Activated T-cell treated with anti-CD3 and anti-CD28 coated beads for 1 hour (primary cell): ENCODE data around the gene ARX.

Experiments used
- DNase-seq: peaks from one replicate; pipeline ENCODE4 v3.0.0-alpha.2; 2020; ENCODE audit warnings: low read depth

Gene ARX

DNA sequence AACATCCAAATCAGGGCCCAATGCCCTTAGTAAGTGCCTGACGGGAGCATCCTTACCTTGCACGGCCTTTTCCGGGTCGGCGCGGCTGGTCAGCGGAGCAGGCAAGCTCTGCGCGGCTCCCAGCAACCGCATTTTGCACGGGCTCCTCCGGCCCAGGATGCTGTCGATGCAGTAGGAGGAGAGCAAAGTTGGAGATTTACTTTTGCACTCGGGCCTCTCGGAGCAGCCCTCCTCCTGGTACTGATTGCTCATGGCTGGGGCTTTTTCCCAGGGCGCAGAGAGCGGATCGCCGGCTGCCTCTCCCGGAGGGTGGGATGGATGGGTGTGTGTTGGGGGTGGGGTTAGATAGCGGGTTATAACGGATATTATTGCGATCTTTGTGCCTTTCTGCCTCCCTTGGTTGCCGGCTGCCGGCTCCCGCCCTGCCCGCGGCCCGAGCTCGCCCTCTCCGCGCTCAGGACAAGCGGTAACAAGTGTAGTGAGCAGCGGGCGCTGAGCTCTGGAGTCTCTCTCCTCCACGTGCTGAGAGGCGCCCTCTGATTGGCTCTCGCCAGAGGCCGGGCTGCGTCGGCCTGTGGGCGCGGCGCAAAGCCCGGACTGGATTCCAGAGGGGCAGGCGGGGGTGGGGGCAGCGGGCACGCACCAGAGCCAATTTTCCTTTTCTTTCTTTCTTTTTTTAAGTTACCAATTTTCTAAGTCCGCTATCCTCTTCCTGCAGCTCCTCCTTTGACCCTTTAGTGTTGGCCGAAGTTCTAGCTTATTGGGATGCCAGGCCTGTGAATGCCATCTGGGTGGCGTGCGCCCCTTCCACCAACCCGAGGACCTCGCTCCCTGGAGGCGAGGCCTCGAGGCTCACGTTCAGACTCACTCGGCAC is at the start of gene ARX:
Gene ARX (minus strand): TSS at position 480 of the 875 bp plus-strand sequence. CDS start 228 bp downstream, at position 252.
- no peak for DNase-seq

DNA sequence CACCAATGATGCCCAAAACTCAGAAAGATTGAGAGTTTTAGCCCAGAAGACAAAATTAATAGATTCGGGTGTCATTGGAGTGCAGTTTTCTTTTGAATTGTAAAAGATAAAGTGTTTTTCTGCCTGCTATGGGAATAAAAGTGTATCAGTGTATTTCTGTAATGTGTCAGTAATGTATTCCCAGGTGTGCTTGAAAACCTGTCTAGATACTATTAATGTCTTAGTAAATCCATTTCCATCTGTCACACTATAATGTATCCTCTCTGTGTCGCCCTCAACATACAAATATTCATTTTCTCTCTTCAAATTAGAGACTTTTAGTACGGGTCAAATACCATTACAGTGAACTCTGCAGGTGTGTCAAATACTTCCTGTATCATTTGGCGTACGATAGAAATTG is 43.5 kb upstream of the ARX start:
- DNase-seq, result no peak

DNA sequence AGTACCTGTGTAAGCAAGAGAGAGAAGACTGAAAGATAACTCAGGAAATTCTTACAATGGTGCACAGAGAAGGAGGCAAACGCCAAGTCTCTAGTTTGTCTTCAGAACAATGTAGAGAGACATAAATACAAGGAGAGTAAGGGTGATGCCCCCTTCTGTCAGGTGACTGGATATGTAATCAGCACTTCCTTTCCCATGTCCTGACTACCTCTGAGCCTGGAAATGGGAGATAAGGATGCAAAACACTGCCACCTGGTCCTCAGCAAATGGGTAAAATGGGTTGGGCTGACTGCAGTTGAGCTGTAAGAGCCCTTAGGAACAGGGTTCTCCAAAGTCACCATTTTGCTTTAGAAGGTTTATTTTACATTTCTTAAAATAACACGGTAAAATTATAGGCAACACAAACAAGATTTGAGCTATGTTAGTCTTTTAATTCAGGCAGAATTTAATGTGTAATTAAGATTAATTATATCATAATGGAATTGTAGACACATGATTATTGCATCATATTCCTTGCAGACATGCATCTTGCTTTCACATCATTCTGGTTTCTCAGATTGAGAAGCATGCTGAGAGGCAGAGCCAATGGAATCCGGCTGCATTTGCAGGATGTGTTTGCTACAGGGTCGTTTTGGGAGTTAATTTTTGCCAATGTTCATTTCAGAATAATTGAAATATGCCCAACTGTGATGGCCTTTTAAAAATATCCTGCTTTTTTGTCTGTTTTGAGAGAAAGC is 37.2 kb upstream of the ARX start:
- no peak for DNase-seq

DNA sequence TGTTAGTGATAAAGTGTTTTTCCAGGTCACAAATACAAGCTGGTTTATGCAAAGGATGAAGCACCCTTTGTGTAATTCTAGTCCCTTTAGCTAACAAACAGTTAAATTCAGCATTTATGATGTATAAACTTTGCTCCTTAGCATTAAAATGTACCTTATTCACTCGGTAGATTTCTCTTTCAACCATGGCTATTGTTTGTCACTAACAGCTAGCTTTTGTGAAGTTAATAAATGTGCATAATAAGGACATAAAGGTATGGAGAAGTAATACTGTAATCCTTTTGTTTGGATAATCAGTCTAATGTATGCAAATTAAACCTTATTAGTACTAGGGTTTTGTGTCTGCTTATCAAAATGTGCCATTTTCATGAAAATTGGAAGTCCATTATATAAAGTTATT is 34.2 kb upstream of the ARX start:
- no peak for DNase-seq

DNA sequence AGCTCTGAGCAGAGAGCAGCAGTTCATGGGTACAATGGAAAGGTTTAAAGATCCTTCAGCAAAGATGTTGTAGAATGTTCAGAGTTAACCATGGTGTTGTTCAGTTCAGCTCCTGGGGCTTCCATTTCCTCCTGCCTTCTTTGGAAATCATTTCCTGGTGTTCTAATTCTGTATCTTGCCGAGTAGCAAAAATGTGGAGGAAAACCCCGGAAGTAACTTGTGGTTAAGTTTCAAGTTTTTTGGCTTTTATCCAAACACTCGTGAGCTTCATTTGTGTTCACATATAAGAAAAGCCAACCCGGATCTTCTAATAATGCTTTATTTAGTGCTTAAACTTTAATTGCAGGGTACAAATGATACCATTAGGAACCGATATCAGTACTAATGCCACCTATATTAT is 33.6 kb upstream of the ARX start:
- DNase-seq, result no peak

DNA sequence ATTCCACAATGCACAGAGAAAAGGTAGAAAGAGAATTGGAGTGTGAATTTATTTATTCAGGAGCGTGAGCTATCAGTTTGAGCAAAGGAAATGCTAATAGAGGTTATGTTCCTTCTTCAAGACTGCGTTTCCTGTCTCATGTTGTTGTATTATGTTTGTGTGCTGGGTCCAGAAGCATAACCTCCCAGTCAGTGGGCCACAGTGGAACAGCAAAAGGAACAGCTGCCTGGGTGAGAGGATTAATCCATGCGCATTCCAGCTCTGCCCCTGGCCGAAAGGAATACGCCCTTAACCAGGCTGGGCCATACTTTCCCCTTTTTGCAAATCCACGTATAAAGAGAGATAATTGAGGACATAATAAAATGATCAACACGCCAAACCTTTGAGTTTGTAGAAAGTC is 32.4 kb upstream of the ARX start:
- no peak for DNase-seq

DNA sequence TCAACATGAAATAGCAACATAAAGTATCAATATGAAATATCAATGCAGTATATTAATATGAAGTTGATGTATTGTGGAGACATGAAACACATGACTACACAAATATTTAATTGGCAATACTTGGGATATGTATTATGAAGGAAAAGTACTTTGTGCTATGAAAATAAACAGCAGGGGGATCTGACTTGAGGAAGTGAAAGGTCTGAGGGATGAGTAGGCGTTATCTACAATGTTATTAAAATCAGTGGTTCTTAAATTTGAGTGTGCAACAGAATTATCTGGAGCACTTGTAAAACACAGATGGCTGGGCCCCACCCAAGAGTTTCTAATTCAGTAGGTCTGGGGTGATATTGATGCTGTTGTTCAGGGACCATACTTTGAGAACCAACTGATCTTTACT is 27.4 kb upstream of the ARX start:
- no peak for DNase-seq

DNA sequence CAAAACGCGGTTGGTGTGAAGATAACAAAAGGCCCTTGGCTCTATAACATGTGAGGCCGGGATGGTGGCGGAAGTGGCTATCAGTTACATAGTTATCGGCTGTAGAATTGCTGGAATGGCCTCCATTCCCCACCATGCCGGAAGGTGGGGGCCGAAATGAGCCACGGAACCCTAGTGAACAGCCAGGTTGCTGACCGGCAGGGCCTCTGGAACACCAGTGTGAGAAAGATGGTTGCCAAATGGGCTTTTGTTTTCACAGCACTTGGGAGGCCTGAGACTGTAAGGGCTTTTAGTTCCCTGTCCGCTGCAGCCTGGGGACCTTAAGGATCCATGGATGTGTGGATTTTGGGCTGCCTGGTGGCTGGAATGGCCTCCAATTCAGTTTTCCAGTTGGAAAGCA is 23.3 kb upstream of the ARX start:
- no peak for DNase-seq

DNA sequence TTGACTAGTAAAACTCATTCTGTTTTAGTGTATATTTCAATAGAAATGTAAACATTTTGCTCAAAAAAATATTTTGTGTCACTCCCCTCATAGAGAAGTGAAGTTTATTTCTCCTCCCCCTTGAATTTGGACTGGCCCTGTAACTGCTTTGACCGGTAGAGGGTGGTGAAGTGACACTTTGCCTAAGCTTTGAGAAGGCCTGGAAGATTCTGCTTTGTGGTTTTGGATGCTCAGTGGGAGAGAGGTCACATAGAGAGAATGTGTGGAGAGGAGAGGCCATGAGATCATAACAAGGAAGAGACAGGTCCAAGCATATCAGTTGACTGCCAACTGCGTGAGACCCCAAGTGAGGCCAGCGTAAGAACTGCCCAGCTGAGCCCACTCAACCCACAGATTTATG is 19.1 kb upstream of the ARX start:
- no peak for DNase-seq

DNA sequence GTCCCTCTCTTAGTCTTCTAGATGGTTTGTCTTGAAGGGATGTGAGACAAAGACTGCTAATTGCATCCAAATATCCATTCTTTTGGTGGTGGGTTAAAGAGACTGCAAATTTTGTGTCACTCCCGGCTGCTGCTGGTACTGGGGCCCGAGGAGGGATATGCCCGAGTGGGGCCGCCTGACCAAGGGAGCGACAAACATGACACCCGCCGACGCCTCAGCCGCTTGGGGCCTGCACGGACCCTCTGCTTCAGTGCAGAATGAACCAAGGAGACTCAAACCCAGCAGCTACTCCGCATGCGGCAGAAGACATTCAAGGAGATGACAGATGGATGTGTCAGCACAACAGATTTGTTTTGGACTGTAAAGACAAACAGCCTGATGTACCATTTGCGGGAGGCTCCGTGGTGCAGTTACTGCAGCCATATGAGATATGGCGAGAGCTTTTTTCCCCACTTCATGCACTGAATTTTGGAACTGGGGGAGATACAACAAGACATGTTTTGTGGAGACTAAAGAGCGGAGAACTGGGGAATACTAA is 13.6 kb upstream of the ARX start:
- DNase-seq, result no peak

DNA sequence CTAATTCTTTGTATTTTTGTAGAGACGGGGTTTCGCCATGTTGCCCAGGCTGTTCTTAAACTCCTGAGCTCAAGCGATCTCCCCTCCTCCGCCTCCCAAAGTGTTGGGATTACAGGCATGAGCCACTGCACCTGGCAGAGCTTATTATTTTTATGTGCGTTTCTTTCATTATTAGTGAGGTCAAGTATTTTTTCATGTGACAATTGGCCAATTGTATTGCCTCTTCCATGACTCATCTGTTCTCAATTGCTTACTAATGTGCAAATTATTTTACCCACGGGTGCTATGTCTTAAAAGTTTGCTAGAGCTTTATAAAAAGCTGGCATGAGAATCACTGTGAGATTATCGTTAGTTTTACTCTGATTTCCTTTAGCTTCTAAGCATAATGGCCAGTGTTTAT is 13.0 kb upstream of the ARX start:
- DNase-seq, result no peak

DNA sequence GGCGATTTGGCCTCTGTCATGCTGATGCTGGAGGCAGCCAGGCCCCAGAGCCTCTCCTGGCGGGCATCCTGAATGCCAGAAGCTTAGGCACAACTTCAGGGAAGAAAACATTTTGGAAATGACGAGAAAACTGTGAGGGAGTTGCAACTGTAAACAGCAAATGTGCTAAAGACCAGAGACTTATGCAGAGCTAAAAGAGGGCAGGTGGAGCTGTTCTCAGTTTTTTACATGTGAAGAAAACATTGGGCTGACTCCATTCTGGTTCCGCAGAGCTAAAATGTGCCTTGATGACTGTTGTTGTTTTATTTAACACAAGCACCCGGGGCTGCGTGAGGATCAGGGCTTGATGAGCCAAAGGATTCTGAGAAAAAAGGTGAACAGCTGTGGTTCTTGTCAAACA is 10.8 kb upstream of the ARX start:
- DNase-seq, result no peak

DNA sequence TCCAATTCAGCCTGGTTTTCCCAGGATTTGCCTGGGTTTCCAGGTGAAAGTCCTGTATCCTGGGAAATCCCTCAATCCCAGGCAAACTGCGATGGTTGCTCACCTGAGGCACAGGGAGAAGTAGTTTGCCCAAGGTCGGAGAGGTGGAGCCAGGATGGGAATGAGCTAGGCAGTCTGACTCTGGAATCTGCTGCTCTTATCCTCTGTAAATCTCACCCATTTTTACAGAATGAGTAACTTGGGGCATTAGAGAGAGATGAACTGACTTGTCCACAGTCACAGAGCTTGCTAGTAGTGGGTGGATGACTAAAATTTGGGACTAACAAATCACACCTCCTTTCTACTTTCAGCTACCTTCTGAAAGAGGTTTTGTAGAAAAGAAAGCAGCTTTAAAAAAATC is 9.8 kb upstream of the ARX start:
- no peak for DNase-seq

DNA sequence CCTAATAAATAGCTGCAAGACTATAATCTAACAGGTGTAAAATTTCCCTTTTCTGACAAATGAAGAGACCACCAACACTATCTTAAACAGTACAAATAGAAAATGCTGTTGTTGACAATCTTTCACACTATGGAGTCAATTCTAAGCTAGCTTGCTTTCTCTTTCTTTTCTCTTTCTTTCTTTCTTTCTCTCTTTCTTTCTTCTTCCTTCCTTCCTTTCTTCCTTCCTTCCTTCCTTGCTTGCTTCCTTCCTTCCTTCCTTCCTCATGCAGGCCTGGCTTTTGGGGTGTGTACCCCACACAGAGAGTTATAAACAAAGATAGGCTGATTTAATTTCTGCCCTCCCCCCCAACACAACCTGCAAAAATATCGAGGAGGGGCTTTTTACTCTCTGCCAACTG is 8.1 kb upstream of the ARX start:
- DNase-seq, result no peak

DNA sequence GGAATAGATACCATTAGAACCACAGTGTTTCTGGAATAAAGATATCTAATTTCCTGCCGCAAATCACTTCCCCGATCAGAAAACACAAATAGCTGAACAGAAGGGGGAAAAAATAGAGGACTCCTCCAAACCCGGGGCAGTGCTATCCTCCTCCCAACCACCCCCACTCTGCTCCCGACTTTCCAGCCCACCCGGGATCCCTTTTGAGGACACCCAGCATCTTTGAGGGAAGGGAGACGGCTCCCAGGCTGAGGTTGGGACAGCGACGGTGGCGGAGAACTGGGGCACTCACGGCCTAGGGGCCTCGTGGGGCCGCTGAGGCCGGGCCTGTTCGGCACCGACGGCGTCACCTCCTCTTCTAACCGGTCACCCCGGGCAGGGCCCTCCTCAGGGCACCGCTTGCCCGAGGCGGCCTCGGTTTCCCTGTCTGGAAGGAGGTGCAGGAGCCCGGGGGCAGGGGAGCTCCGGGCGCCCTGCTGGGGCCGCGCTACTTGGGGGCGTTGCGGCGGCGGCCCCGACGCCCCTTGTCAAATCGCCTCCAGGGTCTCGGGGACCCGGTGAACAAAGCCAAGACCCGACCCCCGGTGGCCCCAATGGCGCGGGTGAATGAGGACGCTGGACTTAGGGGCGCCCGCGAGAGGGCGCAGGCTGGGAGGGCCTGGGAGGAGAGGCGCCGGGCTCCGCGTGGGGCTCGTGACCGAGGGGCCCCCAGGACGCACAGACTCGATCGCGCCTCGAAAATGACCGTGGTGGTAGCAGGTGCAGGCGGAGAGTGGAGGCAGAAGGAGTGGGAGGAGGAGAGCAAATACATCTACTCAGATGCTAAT is 6.9 kb upstream of the ARX start:
- no peak for DNase-seq

DNA sequence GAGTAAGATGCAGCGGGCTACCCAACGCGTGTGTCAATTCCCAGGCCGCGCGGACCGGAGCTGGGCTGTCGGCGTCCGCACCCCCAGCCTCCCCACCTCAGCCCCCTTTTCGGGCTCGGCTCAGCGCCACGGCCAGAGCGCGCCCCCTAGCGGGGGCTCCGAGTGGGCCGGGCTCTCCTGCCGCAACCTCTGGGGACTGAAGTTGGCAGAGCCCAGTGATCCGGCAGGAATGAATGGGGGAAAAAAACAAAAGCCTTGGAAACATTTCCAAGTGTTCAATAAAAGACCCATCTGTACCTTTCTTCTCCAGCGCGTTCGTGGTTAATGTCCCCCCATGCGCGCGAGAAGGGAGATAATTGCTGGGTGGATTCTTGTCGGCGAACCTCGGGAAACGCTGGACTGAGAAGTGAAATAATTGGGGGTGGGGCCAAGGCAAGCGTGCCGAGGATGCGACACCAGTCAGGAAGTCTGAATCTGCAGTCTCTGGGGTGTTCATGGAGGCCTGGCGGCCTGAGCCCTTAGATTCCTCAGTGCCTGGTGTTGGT is 5.2 kb upstream of the ARX start:
- no peak for DNase-seq

DNA sequence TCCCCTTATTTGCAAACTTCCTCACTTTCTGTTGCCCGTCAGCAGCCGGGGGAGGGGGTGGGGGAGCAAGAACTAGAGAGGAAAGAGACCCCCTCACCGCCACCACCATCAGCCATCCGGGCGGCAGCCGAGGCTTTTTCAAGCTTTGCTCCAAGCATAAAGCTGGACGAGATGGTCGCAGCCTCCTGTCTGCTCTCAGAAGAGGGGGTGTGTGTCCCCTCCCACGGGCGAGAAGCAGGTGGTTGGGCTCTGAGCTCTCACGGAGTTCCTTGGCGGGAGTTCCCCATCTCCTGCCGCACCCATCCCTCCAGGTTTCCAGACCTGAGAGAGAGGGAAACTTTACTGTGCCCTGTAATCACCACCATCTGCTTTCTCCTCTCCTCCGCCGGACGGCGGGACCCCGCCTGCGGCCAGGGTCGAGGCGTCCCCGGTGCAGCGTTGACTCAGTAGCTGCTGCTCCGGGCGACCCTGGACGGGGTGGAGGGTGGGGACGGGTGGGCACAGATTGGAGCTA is 4.7 kb upstream of the ARX start:
- DNase-seq, result no peak

DNA sequence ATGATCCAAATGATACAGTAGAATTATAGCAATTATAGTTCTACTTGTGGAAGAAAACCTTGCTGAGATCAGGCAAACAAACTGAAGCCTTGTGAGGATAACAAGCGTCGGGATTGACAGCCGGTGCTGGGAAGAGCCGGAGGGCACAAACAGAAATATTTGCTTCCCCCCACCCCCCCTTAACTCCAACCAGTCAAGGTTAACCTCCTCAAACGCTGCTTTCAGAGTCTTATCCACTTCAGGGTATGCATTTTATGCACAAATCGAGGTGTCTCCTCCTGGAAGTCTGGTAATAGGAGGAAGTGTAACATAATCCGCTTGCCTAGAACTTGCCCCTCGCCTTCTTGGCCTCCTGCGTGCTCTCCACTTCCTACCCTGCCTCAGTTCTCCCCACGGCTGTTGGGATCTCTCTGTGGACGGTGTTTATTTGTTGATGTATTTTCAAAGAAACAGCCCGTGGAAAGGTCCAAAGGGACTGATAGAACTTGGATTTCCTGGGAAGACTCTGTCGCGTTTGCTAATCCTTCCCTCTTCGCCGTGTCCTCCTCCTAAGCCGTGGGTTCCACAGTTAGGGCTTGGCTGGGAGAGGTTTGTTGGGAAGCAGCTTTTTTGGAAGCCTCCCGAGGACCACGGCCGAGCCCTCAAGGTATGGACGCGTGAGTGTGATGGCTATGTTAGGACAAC is 4.1 kb upstream of the ARX start:
- no peak for DNase-seq

DNA sequence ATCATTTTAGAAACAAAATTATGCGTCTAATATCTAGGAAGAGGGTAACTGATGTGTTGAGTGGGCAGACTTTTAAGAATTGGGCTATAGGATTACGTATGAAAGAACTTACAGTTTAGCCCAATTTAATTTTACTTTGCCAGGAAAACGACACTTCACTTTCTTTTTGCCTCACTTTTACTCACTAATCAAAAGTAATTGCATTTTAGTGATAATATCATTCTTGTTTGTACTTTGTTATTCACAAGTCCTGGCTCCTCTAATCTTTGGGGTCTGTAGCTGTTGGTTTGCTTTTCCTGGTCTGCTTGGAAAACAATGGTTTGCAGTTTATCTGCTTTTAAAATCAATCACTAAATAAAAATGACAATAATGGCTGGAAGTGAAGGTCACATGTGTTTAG is 2.9 kb upstream of the ARX start:
- DNase-seq, result no peak

DNA sequence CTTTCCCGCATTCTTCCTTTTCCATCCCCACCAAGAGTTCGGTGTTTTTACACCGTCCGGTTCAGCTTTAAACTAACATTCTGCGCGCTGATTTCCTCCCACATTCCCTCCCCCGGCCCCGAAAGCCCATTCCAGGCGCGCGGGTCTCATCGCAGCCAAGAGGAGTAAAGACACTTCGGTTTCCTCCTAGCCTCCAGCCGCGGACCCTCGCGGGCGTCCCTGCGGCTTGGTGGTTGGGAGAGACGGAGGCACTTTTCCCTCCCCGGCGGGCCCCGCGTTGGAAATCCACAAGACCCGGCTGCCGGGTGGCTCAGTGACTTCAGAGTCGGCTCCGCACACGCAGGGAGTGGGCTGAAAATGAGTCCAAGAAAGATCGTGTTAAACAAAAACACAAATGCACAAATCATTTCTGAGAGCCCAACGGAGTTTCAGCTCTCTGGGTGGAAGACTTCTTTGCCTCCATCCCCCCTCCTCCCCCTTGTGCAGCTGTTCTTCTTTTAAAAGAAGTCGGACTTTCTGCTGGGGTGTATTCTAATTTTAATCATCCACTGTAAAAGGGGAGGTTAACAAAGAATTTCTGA is 2.0 kb upstream of the ARX start:
- DNase-seq, result no peak
